ENCODE results near the gene AK1.

GRCh38 chr9:127923771-127924170 is 46.3 kb upstream of the AK1 start:
- no peak for TF ChIP-seq CTCF (conservative IDR thresholded peaks at IDR 0.05)
- TF ChIP-seq ZFX (IDR thresholded peaks at IDR 0.05) = no peak

Measured in C4-2B (cell line).